Activated CD4-positive, alpha-beta T cell treated with anti-CD3 and anti-CD28 coated beads, Interleukin-2, amount 10 ng/mL, durations not matched to agents 7 days and 5 days (primary cell): ENCODE measurements around the gene UCKL1. TPM values are rescaled to one million over a fixed set of nuclear protein-coding genes. Genes with fewer than 3 reads are reported as not detected.

Source experiments
- CTCF ChIA-PET: fragments of 350-600 bp; sonication (Branson Sonifier 250); formaldehyde crosslinking; loops from one replicate; lab custom pipeline; 2021; ENCODE audit warnings: antibody characterized with exemption; lab: Charles Lee
- POLR2A ChIA-PET: fragments of 350-600 bp; sonication (Branson Sonifier 250); formaldehyde crosslinking; loops from one replicate; lab custom pipeline; 2021; ENCODE audit warnings: antibody characterized with exemption; lab: Charles Lee
- DNase-seq: peaks from one replicate; pipeline ENCODE4 v3.0.0-alpha.2; 2020
- H3K27ac Mint-ChIP-seq: one replicate; pipeline ENCODE4 v1.8.0; 2021; ENCODE audit warnings: mild to moderate bottlenecking, moderate library complexity, mixed read lengths
- H3K27me3 Mint-ChIP-seq: one replicate; pipeline ENCODE4 v1.8.0; 2021; ENCODE audit warnings: mixed read lengths
- H3K36me3 Mint-ChIP-seq: one replicate; pipeline ENCODE4 v1.8.0; 2021; ENCODE audit warnings: low read depth, mixed read lengths
- H3K4me1 Mint-ChIP-seq: one replicate; pipeline ENCODE4 v1.8.0; 2021; ENCODE audit warnings: mixed read lengths
- H3K4me3 Mint-ChIP-seq: one replicate; pipeline ENCODE4 v1.8.0; 2021; ENCODE audit warnings: mild to moderate bottlenecking, moderate library complexity, mixed read lengths
- H3K9me3 Mint-ChIP-seq: one replicate; pipeline ENCODE4 v1.8.0; 2021; ENCODE audit warnings: mixed read lengths
- total RNA-seq, 2 experiments: library from RNA; stranded (reverse); gene quantifications; one replicate each; pipeline ENCODE4 v1.2.3, GENCODE V29; 2021

UCKL1 gene
- total RNA-seq, 2 experiments from 2014 or later = 37.8 to 41.0 TPM

DNA sequence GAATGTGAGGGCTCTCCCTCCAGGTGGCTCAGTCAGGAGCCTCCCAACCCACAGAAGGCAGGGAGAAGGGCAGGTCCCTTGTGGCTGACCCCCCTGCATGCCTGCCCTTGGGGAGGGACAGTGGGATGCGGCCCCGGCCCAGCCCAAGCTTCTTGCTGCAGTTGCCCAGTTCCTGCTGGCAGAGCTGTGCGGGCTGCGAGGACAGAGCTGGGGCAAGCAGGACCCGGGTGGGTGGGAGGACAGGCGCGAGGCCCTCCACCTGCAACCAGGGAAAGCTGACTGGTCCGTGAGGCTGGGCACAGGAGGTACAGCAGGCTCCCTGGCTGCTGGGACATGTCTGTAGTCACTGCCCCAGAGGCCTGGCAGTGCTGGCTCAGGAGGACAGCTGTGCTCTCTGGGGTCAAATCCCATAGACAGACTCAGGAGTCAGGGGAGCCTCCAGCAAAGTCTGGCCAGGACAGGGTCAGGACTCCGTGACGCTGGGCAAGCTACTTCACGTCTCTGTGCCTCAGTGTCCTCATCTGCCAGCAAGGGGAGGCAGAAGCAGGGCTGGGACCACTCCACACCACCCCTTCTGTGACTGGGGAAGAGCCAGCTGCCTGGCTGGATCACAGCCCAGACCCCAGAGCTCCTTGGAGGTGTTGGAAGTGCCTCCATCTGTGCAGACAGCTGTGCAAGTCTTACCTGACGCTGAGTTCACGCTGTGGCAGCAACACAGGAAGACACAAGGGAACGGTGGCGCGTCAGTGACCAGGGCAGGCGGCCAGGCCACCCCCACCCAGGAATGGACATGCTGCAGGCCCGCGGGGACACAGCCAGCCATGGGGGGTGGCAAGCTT is 13.0 kb downstream of the UCKL1 start:
- Mint-ChIP-seq H3K36me3 (peaks cover 27% of the 10 kb centered on the region), H3K27me3 (no peaks in the 10 kb centered on the region), H3K4me3 (no peak overlapping the region), H3K27ac (peak overlapping the region; percentile 95), H3K4me1 (peaks cover 40% of the 10 kb centered on the region), H3K9me3 (peaks cover 2% of the 10 kb centered on the region)
- DNase-seq = no peak
- CTCF ChIA-PET = interaction anchor here (0.8 to 1.3 kb wide), 3 partner anchors 9 to 95 kb away, joined by 4 to 5 read pairs (median 4); partner anchors contain the start of gene UCKL1
- POLR2A ChIA-PET = no interaction called here

DNA sequence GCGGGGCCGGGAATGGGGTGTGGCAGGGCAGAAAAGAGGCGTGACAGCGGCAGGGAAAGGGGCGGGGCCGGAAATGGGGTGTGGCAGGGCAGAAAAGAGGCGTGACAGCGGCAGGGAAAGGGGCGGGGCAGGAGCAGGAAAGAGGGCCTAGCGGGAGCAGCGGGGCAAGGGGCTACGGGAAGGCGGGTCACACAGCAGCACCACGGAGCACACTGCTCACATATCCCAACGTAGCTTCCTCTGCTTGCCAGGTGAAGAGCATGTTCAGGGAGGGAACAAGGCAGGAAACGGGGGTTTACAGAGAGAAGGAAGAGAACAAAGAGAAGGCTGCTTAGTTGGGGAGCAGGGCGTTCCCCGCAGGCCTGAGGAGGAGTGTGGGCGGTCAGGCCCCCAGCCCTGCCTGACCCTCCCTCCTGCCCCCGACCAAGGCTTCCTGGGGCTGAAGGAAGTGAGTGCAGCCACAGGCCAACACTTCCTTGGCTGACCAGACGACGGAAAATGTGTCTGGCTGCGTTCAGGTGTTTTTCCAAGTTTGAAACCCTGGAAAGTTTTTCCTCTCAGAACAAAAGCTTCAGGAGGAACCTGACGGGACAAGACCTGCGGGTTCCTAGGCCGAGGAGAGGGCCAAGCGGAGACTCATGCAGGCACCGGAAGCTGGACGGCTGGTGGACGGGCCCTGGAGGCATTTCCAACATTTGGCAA is 13.8 kb downstream of the UCKL1 start:
- Mint-ChIP-seq H3K4me1 (peaks cover 35% of the 10 kb centered on the region), H3K27me3 (no peaks in the 10 kb centered on the region), H3K9me3 (peaks cover 2% of the 10 kb centered on the region), H3K4me3 (peak overlapping the region; percentile 27), H3K27ac (peak overlapping the region; percentile 95), H3K36me3 (peaks cover 32% of the 10 kb centered on the region)
- POLR2A ChIA-PET = no interaction called here
- peak; percentile 67 for DNase-seq
- CTCF ChIA-PET = interaction anchor here (0.8 to 1.3 kb wide), 3 partner anchors 10 to 96 kb away, joined by 3 to 4 read pairs (median 4); no protein-coding TSS in a partner anchor

DNA sequence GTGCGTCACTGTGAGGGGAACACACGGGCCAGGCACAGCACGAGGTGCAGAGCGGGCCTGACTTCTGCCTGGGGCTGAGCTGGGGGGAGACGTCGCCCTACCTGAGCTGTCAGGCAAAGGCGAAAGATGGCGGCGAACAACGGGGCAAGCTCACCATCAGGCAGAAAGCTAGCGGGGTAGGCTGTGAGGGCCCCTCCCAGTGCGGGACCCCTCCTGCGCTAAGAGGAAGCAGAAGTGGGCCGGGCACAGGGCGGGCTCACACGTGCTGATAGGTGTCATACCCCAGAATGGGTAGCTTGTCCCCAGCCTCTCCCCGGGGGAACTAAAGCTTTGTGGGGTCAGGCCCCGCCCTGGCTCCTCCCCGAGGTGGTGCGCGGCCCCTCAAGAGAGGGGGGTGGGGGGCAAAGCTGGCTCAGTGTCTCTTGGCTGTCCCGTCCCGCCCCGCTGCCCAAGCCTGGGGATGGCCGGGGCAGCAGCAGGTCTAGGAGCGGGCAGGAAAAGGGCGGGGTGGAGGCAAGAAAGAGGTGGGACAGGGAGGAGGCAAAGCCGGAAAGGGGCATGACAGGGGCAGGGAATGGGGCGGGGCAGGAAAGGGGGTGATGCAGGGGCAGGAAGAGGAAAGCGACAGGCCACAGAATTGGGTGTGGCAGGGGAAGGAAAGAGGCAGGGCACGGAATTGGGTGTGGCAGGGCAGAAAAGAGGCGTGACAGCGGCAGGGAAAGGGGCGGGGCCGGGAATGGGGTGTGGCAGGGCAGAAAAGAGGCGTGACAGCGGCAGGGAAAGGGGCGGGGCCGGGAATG is 14.7 kb downstream of the UCKL1 start:
- ChIA-PET CTCF (interaction anchor here (0.9 to 1.3 kb wide), 3 partner anchors 13 to 63 kb away, joined by 3 read pairs; no protein-coding TSS in a partner anchor), POLR2A (interaction anchor here (0.8 kb wide), 1 partner anchor 13 kb away, joined by 3 read pairs; no protein-coding TSS in a partner anchor)
- H3K9me3 Mint-ChIP-seq = peaks cover 2% of the 10 kb centered on the region
- H3K27me3 Mint-ChIP-seq = no peaks in the 10 kb centered on the region
- peaks cover 32% of the 10 kb centered on the region for H3K36me3 Mint-ChIP-seq
- H3K4me3 Mint-ChIP-seq = peak overlapping the region; percentile 10
- peak; percentile 91 for DNase-seq
- peak overlapping the region; percentile 90 for H3K27ac Mint-ChIP-seq
- H3K4me1 Mint-ChIP-seq = peaks cover 29% of the 10 kb centered on the region

DNA sequence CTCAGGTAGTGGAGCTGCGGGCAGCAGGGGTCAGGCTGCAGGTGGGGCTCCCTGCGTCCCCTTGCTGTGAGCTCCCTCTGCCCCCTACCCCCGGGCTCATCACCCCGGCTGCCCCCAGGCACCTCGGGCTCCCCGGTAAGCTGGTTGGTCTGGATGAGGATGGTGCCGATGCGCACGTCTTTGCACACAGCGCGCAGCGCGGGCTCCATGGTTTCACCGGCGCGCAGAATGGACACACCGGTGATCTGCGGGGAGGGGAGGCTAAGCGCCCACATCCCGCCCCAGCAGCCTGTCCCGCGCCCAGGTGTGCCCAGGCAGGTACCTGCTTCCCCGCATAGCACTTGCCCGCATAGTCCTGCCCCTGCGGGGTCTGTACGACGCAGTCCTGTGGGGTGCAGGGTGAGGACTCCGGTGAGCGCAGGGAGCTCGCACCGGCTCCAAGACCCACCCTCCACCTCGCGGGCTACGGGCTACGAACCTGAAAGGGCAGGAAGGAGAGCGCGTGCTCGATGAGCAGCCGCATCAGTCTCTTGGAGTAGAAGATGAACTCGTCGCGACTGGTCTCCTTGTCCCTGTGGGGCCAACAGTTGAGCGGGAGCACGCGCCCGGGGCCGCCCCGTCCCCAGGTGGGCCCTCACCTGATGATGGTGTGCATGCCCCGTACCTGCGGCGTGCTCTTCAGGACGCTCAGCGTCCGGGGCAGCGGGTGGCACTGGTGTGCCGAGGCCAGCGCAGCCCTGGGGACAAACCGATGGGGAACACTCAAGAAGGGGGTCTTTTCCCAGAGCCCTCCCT is 15.5 kb downstream of the UCKL1 start:
- H3K4me1 Mint-ChIP-seq = peaks cover 29% of the 10 kb centered on the region
- ChIA-PET CTCF (interaction anchor here (1.0 kb wide), 1 partner anchor 44 kb away, joined by 3 read pairs; no protein-coding TSS in a partner anchor), POLR2A (interaction anchor here (0.8 kb wide), 1 partner anchor 12 kb away, joined by 3 read pairs; no protein-coding TSS in a partner anchor)
- H3K27me3 Mint-ChIP-seq = no peaks in the 10 kb centered on the region
- H3K4me3 Mint-ChIP-seq = no peak overlapping the region
- peak overlapping the region; percentile 90 for H3K27ac Mint-ChIP-seq
- no peak for DNase-seq
- peaks cover 2% of the 10 kb centered on the region for H3K9me3 Mint-ChIP-seq
- H3K36me3 Mint-ChIP-seq = peaks cover 39% of the 10 kb centered on the region

DNA sequence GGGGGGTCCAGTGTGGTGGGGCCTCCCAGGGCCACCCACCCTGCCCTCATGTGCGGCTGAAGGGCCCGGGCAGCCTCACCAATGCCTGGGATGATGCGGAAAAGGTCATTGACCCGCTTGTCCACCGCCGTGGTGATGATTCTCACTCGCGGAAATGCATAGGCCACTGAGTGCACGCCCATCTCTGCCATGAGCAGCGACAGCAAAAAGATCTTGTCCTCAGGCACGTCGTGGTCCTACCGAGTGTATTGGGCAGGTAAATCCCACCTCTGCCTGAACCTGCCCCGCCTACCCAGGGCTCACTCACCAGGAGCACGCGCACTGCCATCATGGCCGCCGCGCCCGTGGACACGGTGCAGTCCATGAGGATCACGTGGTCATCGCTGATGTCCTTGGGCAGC is 16.1 kb downstream of the UCKL1 start:
- DNase-seq = no peak
- Mint-ChIP-seq H3K4me1 (peaks cover 29% of the 10 kb centered on the region), H3K36me3 (peaks cover 42% of the 10 kb centered on the region), H3K27me3 (no peaks in the 10 kb centered on the region), H3K4me3 (no peak overlapping the region), H3K9me3 (peaks cover 2% of the 10 kb centered on the region), H3K27ac (no peak overlapping the region)
- ChIA-PET CTCF (no interaction called here), POLR2A (no interaction called here)

DNA sequence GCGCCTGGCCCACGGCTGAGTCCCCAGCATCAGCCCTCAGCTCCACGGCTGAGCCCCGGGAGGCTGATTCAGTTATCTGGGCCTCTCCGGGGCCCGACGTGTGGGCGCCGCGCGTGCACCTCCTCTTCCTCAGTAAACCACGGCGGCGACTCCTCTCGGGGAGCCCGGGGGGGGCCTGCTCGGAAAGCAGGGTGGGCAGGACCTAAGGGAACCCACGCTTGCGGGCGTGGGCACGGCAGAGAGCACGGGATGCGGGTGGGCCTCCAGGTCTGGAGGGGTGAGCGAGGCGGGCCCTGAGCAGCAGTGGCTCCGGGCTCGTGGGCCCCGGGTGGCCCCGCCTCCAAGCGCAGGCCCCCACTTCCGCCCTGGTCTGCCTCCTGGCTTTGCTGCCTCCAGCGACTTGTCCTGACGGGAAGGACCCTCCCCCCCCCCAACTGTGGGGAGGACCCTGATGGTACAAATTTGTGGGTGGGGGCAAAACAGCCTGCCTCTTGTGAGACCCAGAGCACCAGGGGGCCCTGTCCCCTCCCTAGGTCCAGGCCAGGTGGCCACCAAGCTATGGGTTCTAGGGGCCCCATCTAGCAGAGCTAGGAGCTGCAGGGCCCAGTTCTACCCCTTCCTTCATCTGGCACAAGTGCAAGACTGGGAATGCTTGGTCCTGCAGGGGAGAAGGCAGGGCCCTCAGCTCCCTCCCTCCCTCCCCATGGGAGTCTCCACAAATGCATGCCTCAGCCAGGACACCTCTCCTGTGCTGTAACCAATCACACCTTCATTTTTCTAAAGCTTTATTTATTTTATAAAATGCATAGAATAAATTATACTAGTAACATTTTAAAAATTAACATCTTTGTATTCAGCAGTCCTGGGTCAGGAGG is 16.9 kb downstream of the UCKL1 start:
- Mint-ChIP-seq H3K27ac (peak overlapping the region; percentile 19), H3K4me3 (no peak overlapping the region), H3K4me1 (peaks cover 26% of the 10 kb centered on the region), H3K9me3 (peaks cover 2% of the 10 kb centered on the region), H3K27me3 (no peaks in the 10 kb centered on the region), H3K36me3 (peaks cover 46% of the 10 kb centered on the region)
- DNase-seq = no peak
- ChIA-PET POLR2A (no interaction called here), CTCF (interaction anchor here (1.8 kb wide), 1 partner anchor 65 kb away, joined by 3 read pairs; no protein-coding TSS in a partner anchor)

DNA sequence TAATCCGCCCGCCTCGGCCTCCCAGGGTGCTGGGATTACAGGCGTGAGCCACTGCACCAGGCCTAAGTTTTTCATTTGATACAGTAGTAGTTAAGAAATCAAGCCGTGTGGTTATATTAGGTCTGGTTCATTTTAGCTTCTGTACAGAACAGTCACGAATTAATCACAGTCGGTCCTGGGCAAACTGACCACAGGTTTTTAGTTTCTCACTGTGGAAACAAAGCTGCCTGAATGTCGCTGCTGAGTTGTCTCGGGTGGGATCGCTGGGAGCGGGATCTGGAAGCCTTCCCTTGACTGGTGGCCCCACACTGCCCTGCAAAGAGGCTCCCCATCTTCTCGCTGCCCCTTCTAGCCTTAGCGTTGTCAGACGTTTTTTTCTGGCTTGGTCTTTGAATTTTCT is 18.6 kb downstream of the UCKL1 start:
- no peak overlapping the region for H3K27ac Mint-ChIP-seq
- no peak overlapping the region for H3K4me3 Mint-ChIP-seq
- peaks cover 20% of the 10 kb centered on the region for H3K4me1 Mint-ChIP-seq
- CTCF ChIA-PET = interaction anchor here (0.6 to 1.4 kb wide), 3 partner anchors 16 to 41 kb away, joined by 3 to 4 read pairs (median 3); no protein-coding TSS in a partner anchor
- no peak for DNase-seq
- no peaks in the 10 kb centered on the region for H3K27me3 Mint-ChIP-seq
- POLR2A ChIA-PET = no interaction called here
- peaks cover 2% of the 10 kb centered on the region for H3K9me3 Mint-ChIP-seq
- H3K36me3 Mint-ChIP-seq = peaks cover 46% of the 10 kb centered on the region

DNA sequence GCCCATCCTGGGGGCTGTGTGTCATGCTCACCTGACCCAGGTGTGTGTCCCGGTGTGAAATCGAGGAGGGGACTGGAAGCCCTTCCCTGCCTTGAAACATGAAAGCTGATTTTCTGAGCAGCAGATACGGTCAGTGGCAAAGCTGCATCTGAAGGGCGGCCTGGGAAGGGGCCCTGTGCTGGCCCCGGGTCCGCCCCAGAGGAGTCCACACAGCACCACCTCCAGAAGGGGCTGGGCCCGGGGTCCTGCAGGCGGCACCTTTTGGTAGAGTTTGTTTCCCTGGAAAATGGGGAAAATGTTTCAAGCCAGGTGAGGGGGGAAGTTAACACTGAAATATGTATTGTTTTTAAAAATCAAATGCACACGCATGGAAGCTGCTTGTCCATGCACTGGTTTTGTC is 20.8 kb downstream of the UCKL1 start:
- H3K9me3 Mint-ChIP-seq = no peaks in the 10 kb centered on the region
- POLR2A ChIA-PET = no interaction called here
- no peak overlapping the region for H3K27ac Mint-ChIP-seq
- peak; percentile 3 for DNase-seq
- CTCF ChIA-PET = no interaction called here
- peaks cover 49% of the 10 kb centered on the region for H3K36me3 Mint-ChIP-seq
- H3K4me3 Mint-ChIP-seq = no peak overlapping the region
- no peaks in the 10 kb centered on the region for H3K27me3 Mint-ChIP-seq
- H3K4me1 Mint-ChIP-seq = peaks cover 4% of the 10 kb centered on the region

DNA sequence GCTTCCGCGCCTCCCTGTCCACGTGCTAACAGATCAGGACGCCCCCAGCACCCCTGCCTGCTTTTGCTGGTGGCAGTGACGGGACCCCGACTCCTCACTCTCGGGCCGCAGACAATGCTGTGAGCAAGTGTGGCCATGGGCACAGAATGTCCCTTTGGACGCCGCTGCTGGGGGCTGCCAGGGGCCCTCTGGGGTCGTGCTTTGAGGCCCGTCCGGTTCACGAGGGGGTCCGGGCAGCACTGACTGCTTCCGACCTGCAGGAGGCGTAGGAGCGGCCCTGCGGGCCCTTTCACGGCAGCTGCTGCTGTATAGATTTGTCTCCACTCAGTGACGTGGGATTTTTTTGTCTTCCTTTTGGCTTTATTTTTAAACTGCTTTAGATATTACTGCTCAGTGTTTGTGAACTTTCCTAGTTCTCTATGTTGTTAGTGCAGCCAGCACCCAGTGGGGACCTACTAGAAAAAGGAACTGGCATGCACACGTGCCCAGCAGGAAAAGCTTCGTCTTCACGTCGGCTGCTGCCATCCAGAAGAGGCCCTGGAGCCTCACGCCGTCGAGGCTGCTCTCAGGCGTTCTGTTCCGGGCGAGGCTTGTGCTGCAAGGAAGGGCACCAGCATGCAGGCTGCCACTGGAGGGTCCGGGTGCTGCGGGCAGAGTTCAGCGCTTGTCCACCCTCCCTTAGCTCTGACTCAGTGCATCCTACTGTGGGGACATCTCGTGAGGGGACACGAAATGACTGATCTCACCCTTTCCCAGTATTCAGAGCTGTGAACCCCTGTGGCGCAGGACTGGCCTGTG is 21.7 kb downstream of the UCKL1 start:
- peaks cover 47% of the 10 kb centered on the region for H3K36me3 Mint-ChIP-seq
- peaks cover 3% of the 10 kb centered on the region for H3K4me1 Mint-ChIP-seq
- DNase-seq = no peak
- no peak overlapping the region for H3K27ac Mint-ChIP-seq
- POLR2A ChIA-PET = no interaction called here
- H3K4me3 Mint-ChIP-seq = no peak overlapping the region
- H3K9me3 Mint-ChIP-seq = no peaks in the 10 kb centered on the region
- H3K27me3 Mint-ChIP-seq = no peaks in the 10 kb centered on the region
- CTCF ChIA-PET = interaction anchor here (0.9 kb wide), 1 partner anchor 11 kb away, joined by 3 read pairs; no protein-coding TSS in a partner anchor

DNA sequence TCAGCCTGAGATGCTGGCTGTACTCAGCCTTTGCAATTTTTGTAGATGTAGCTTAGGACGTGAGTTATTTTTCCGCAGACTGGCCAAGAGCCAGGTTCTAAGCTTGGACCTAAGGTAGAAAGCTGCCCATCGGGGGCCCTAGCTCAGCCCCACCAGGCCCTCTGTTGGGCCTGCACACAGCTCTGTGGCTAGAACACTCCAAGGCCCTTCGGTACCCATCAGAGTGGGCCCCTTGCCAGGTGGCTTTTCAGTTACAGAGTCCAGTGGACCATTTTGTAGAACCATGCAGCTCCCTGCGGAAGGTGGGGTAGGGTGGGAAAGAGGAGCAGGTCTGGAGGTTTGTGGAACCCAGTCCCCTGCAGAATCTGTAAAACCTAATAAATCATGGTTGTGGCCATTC is 22.6 kb downstream of the UCKL1 start:
- POLR2A ChIA-PET = no interaction called here
- H3K36me3 Mint-ChIP-seq = peaks cover 54% of the 10 kb centered on the region
- H3K27ac Mint-ChIP-seq = no peak overlapping the region
- CTCF ChIA-PET = interaction anchor here (1.2 kb wide), 1 partner anchor 12 kb away, joined by 3 read pairs; no protein-coding TSS in a partner anchor
- H3K4me1 Mint-ChIP-seq = peaks cover 3% of the 10 kb centered on the region
- H3K27me3 Mint-ChIP-seq = no peaks in the 10 kb centered on the region
- H3K9me3 Mint-ChIP-seq = no peaks in the 10 kb centered on the region
- no peak for DNase-seq
- no peak overlapping the region for H3K4me3 Mint-ChIP-seq
